ENCODE results near the gene SEMA4F.
"Not testable (repeated sequence)": the region's sequence is repeated elsewhere in the genome, so short reads cannot be mapped to it uniquely, and the experiment has no call there.

The SEMA4F gene

GRCh38 chr2:74653985-74654882 is at the start of gene SEMA4F:
SEMA4F (plus strand) TSS chr2:74654247; CDS start chr2:74654377, 130 bp downstream.
- peak; percentile 84 to 87 (median 86) for DNase-seq

DNA sequence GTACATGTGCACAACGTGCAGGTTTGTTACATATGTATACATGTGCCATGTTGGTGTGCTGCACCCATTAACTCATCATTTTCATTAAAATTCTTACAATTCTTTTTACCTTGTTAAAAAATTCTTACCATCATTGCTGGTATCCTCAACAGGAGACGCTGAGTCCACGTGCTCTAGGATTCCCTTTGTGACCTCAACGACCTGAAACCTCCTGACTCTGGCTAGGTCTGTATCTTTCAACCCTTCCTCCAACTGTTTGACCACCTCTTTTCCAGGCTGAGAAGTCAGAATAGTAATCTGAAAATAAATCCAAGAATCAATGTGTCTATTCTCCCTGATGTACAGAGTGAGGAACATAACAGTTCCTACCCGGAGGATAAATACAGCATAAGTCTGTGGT is 47.1 kb upstream of the SEMA4F start:
- no peak for DNase-seq

DNA sequence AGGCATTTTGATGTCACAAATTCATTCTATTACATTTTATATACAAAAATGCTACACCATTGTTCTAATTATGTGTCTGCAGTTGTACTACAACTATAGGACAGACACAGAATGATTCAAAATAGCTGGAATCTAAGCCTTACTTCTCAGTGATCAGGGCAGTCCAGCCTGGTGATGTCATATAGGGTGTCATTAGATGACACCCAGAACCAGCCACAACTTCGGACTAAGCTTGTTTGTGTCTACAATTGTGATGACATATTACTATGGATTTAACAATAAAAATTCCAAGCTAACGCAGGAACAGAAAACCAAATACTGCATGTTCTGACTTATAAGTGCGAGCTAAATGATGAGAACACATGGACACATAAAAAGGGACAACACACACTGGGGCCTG is 36.9 kb upstream of the SEMA4F start:
- no peak for DNase-seq

GRCh38 chr2:74618410-74619083 is 35.5 kb upstream of the SEMA4F start:
- no peak for DNase-seq

- no peak for DNase-seq
Observed at GRCh38 chr2:74619651-74620297, 34.3 kb upstream of the SEMA4F start.

DNA sequence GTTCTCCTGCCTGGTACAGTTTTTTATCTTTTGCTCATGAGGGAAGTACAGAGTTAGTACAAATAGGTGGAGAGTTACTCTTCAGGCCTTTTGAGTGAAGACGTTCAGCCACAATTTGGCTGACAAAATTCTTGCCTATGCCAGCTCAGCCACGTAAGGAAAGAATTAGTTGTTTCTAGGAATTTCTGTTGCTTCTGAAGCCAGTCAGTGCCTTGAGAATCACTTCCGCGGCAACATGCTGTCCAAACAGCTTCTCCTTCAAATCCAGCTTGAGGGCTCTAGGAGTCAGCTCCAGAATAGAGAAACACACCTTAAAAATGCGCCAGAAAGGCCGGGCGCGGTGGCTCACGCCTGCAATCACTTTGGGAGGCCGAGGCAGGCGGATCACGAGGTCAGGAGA is 33.4 kb upstream of the SEMA4F start:
- no peak for DNase-seq

GRCh38 chr2:74625658-74626425 is 28.2 kb upstream of the SEMA4F start:
- DNase-seq: no peak

DNA sequence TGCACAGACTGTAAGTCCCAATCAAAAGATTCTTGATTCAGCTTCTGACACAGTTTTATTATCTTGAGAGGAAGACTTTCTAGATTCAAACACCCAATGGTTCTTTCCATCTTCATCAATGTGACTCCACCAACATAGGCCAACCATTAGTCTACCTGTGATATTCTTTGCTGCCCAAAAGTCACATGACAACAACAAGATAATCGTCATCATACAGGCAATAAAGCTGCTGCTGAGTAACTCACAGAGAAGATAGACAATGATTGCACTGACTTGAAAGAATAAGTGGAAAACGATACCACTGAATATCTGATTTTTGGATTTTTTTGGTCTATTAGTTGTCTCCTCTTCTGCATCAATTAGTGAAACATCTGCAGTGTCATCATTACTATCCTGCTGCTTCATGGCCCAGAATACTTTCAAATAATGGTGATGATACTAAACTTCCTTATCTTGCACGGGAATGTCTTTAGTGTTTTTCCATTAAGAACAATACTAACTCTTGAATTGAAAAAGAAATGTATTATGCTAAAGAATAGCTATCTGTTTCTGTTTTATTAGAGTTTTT is 25.4 kb upstream of the SEMA4F start:
- no peak for DNase-seq

DNA sequence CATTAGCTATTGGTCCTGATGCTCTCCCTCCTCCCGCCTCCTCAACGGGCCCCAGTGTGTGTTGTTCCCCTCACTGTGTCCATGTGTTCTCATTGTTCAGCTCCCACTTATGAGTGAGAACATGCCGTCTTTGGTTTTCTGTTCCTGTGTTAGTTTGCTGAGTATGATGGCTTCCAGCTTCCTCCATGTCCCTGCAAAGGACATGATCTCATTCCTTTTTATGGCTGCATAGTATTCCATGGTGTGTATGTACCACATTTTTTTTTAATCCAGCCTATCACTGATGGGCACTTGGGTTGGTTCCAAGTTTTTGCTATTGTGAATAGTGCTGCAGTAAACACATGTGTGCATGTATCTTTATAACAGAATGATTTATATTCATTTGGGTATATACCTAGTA is 23.6 kb upstream of the SEMA4F start:
- DNase-seq: not testable (repeated sequence)

DNA sequence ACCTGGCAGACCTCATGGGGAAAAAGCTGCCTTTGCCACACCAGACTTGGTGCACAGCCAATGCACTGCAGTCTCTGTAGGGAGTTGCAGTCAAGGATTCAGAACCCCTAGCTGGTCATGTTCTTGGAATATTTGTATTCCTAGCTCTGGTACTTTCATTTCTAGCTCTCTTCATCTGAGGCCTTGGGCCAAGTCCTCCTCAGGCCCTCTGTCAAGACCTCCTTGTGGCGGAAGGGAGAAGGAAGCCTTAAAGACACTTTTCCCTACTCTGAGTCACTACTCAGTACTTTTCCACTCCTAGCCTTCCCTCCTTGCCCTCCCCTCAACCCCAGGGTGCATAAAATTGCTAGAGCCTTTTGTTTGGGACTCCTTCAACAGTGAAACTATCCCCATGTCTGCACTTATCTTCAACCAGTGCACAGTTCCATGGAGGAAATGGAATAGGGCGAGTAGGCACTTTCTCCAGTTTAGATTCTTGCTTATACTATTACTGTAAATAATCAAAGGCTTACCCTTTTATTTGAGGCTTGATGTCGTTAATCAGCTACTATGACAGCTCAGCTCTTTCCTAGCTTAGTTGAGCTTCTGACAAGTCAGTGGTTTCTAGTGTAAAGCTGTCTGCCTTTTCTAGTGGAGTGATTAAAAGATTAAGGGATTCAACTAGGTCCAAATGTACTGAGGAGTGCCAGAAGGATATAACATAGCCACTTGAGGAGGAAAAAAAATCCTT is 21.7 kb upstream of the SEMA4F start:
- DNase-seq: no peak

DNA sequence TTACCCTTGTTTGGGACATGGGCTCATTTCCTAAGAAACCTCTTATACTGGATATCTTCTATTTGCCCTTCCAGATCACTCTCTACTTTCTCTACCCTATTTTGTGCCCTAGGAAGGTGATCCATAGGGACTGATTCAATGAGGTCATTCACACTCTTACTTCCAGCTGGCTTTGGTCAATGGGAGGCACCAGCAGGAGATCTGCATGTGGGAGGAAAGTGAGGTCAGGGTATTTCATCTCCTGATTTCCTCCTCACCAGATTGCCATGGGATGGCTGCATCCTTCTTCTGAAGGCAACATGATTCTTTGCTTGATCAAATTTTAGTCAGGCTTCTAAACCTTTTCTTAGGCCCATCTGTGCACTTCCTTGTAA is 21.1 kb upstream of the SEMA4F start:
- DNase-seq: no peak

DNA sequence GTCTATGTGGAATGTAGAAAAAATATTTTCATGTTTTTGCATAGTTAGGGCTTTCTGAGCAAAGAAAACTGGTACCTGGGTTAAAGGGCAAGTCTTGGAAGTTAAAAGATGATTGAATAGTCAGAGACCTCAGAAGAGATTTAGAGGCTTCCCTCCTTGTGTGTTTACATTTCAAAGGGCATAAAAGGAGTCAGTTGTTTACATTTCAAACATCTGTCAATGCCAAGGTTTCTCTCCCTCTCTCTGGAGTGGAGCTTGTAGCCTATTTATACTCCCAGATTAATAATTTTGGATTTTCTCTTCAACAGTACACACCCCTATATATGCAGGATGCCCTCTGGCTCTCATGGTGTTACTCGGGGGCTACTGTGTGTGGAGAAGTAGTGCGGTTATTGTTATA is 14.5 kb upstream of the SEMA4F start:
- no peak for DNase-seq

- no peak for DNase-seq
Observed at GRCh38 chr2:74645344-74645743, 8.7 kb upstream of the SEMA4F start.

- DNase-seq: no peak
Observed at GRCh38 chr2:74646201-74646600, 7.8 kb upstream of the SEMA4F start.

- DNase-seq: no peak
Observed at GRCh38 chr2:74646834-74647482, 7.1 kb upstream of the SEMA4F start.

GRCh38 chr2:74648009-74648443 is 6.0 kb upstream of the SEMA4F start, which contains the start of gene M1AP:
M1AP (minus strand) TSS chr2:74648330; CDS start chr2:74640275, 8,055 bp downstream.
- DNase-seq: no peak

- no peak for DNase-seq
Observed at GRCh38 chr2:74653589-74653984, 460 bp upstream of the SEMA4F start.

DNA sequence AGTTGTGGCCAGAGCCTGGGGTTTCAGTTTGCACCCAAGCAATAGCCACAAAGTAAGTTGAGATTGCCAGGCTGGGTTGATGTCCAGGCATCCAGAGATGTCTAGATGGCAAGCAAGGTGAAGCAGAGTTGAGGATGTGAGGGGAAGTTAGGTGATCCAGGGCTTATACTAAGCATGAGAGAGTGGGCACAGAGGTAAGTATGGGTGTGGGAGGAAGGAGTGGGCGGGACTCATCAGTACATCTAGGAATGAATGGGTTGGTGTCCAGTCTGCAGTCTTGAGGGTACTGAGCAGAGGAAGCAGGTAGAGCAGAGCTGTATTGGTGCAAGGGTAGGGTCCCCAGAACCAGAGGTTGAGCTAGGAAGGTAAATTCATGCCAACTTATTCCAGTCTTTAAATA is 1.5 kb downstream of the SEMA4F start:
- DNase-seq: no peak

DNA sequence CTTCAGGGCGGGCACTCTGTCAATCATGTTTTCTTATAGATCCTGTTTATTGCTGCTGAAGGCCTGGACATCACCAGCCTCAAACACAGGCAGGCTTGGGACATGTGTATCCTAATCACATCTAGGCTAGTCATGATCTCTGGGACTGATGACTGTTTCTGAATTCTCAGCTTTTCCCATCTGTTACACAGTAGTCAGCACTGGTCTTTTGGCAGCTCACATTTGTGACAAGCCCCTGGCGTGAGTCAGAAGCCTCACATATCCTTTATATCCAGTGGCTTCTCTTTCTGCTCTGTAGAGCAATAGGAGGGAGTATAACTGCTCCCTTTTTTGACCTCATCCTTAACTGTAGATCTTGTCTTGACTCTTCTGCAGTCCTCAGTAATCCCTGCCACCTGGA is 4.5 kb downstream of the SEMA4F start:
- DNase-seq: no peak

- no peak for DNase-seq
Observed at GRCh38 chr2:74659462-74659861, 5.4 kb downstream of the SEMA4F start.

DNA sequence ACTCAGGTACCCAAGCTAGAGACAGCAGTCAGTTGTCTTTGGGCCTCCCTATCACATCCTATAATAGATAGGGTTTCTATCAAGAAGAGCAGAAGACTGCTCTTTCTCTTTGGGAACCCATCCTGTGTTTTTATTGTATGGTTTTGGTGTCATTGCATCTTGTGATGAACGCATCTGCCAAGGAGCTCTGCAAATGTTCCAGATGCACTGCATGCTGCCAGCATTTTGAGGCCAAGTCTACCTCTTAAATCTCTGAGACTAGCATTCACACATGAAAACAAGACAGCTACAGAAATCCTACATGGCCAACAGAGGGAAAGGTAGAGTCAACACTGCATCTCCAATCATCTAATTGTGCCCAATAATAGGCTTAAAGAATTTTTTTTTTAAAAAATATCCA is 14.0 kb downstream of the SEMA4F start:
- DNase-seq: no peak

Data from activated CD4-positive, CD25-positive, alpha-beta regulatory T cell (primary cell).